Measurements from ENCODE around the gene DYNLT5.
"Not testable (repeated sequence)": the region's sequence is repeated elsewhere in the genome, so short reads cannot be mapped to it uniquely, and the experiment has no call there.

The DYNLT5 gene

GRCh38 chr1:66791621-66792610, 39.7 kb downstream of the DYNLT5 start:
- DNase-seq = peak; percentile 15

GRCh38 chr1:66795839-66796238, 43.6 kb downstream of the DYNLT5 start:
- not testable (repeated sequence) for DNase-seq

DNA sequence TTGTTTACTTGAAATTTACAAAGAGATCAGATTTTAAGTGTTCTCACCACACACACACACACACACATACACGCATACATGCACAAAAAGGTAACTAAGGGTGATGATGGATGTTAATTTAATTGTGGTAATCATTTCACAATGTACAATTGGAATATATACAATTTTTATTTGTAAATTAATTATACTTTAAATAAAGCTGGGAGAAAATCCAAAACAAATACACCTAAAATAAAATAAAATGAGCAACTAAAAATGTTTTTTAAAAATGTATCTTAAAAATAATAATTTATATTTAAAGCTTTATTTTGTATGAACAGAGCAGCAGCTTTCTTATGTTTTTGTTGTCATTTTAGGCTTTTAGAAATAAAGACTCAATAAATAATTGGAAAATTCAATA, 57.0 kb downstream of the DYNLT5 start:
- no peak for DNase-seq

- no peak for DNase-seq
Observed at GRCh38 chr1:66809736-66810326, 57.6 kb downstream of the DYNLT5 start.

DNA sequence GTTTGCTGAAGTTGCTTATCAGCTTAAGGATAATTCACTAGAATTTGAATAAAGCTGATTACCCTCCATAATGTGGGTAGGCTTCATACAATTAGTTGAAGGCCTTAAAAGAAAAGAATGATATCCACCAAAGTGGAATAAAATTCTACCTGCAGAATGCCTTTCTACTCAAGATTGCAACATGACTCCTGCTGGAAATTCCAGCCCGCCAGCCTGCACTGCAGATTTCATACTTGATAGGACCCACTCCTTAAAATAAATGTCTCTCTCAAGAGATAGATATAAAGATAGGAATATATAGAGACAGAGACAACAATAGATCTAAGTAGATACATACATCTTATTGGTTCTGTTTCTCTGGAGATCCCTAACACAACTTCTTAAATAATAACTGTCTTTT, 72.5 kb downstream of the DYNLT5 start:
- no peak for DNase-seq

Data from suppressor macrophage treated with lipopolysaccharide for 4 hours (primary cell).